Activated B cell treated with CpG ODN at 0.5 μM for 24 hours (primary cell): ENCODE results near the gene OR5AK2. TPM values are rescaled to one million over a fixed set of nuclear protein-coding genes. Genes with fewer than 3 reads are reported as not detected.

Source experiments
- ATAC-seq: fragments of 200-7000 bp; cut with Tn5 transposase; one replicate; pipeline ENCODE4 v1.10.0; 2021; ENCODE audit warnings: low read depth, mild to moderate bottlenecking, moderate library complexity
- CTCF ChIA-PET: fragments of 350-600 bp; sonication (Branson Sonifier 250); formaldehyde crosslinking; loops from one replicate; lab custom pipeline; 2021; ENCODE audit warnings: antibody characterized with exemption; lab: Charles Lee
- POLR2A ChIA-PET: fragments of 350-600 bp; sonication (Branson Sonifier 250); formaldehyde crosslinking; loops from one replicate; lab custom pipeline; 2021; ENCODE audit warnings: antibody characterized with exemption; lab: Charles Lee
- DNase-seq: peaks from one replicate; pipeline ENCODE4 v3.0.0; 2022
- H3K27ac Mint-ChIP-seq: one replicate; pipeline ENCODE4 v1.8.0; 2020; ENCODE audit warnings: mixed read lengths
- H3K27me3 Mint-ChIP-seq: one replicate; pipeline ENCODE4 v1.8.0; 2021; ENCODE audit warnings: mixed read lengths
- H3K36me3 Mint-ChIP-seq: one replicate; pipeline ENCODE4 v1.8.0; 2021; ENCODE audit warnings: low read depth, mixed read lengths
- H3K4me1 Mint-ChIP-seq: one replicate; pipeline ENCODE4 v1.8.0; 2021; ENCODE audit warnings: mixed read lengths
- H3K4me3 Mint-ChIP-seq: one replicate; pipeline ENCODE4 v1.8.0; 2020; ENCODE audit warnings: mild to moderate bottlenecking, mixed read lengths
- H3K9me3 Mint-ChIP-seq: one replicate; pipeline ENCODE4 v1.8.0; 2020; ENCODE audit warnings: mixed read lengths
- intact Hi-C: fragments of 100-400 bp; cut with micrococcal nuclease; formaldehyde crosslinking; loops from one replicate; pipeline ENCODE4 v1.15.1; 2024
- total RNA-seq: library from RNA; stranded (reverse); gene quantifications from 2 replicates; pipeline ENCODE4 v1.2.3, GENCODE V29; 2022
- TF ChIP-seq, protein P1 (sequence below): fragments of 200-600 bp; IDR thresholded peaks from one replicate; pipeline ENCODE4 v1.8.0; 2022; ENCODE audit warnings: antibody characterized with exemption, mild to moderate bottlenecking

Gene OR5AK2
- total RNA-seq, 1 donor from 2014 or later: not detected

DNA sequence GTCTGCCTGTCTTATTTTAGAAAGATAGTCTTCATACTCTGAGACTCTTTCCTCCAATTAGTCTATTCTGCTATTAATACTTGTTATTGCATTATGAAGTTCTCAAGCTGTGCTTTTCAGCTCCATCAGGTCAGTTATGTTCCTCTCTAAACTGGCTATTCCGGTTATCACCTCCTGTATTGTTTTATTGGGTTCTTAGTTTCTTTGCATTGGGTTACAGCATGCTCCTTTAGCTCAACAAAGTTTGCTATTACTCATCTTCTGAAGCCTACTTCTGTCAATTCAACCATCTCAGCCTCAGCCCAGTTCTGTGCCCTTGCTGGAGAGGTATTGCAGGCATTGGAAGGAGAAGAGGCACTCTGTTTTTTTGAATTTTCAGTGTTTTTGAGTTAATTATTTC, 21.0 kb upstream of the OR5AK2 start:
- no peak for DNase-seq
- TF ChIP-seq, protein P1, sequence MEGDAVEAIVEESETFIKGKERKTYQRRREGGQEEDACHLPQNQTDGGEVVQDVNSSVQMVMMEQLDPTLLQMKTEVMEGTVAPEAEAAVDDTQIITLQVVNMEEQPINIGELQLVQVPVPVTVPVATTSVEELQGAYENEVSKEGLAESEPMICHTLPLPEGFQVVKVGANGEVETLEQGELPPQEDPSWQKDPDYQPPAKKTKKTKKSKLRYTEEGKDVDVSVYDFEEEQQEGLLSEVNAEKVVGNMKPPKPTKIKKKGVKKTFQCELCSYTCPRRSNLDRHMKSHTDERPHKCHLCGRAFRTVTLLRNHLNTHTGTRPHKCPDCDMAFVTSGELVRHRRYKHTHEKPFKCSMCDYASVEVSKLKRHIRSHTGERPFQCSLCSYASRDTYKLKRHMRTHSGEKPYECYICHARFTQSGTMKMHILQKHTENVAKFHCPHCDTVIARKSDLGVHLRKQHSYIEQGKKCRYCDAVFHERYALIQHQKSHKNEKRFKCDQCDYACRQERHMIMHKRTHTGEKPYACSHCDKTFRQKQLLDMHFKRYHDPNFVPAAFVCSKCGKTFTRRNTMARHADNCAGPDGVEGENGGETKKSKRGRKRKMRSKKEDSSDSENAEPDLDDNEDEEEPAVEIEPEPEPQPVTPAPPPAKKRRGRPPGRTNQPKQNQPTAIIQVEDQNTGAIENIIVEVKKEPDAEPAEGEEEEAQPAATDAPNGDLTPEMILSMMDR: no peak
- no peak for ATAC-seq
- no peaks in the 10 kb centered on the region for H3K4me1 Mint-ChIP-seq
- ChIA-PET CTCF (no interaction called here), POLR2A (no interaction called here)
- no peaks in the 10 kb centered on the region for H3K36me3 Mint-ChIP-seq
- no peak overlapping the region for H3K4me3 Mint-ChIP-seq
- no peak overlapping the region for H3K27ac Mint-ChIP-seq
- intact Hi-C loops: no loop called here
- peaks cover 5% of the 10 kb centered on the region for H3K9me3 Mint-ChIP-seq
- no peaks in the 10 kb centered on the region for H3K27me3 Mint-ChIP-seq

DNA sequence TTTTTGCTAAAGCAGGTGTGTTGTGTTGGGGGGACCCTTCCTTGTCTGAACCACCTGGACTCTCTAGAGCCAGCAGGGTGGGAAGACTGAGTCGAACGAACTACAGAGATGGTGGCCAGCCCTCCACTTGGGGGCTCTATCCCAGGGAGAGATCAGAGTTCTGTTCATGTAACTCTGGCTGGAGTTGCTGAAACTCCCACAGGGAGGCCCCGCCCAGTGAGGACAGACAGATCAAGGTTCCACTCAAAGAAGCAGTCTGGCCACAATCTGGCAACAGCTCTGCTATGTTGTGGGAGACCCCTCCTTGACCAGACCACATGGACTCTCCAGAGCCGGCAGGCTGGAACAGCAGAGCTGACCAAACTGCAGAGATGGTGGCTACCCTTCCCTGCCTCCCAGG, 20.2 kb upstream of the OR5AK2 start:
- no peak for ATAC-seq
- ChIA-PET CTCF (no interaction called here), POLR2A (no interaction called here)
- H3K27ac Mint-ChIP-seq: no peak overlapping the region
- H3K27me3 Mint-ChIP-seq: no peaks in the 10 kb centered on the region
- TF ChIP-seq, protein P1: no peak
- no peaks in the 10 kb centered on the region for H3K4me1 Mint-ChIP-seq
- no peak for DNase-seq
- intact Hi-C loops: no loop called here
- H3K36me3 Mint-ChIP-seq: no peaks in the 10 kb centered on the region
- H3K4me3 Mint-ChIP-seq: no peak overlapping the region
- peaks cover 7% of the 10 kb centered on the region for H3K9me3 Mint-ChIP-seq

DNA sequence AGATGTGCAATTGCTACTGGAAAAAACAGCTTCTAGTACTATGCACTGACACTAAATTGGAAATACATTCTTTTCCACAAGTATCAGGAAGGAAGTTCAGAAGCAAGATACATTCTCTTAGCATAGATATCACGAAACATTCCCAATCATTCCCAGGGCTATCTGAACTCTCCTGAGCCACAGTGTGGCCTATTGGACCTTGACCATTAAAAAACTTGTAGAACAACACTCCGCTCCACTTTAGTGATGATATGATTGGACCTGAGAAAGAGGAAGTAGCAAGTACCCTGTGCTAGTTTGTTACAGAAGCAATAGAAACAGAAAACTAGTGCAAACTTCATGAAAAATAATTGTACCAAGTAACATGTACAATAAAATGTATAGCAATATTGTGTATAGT, 11.4 kb upstream of the OR5AK2 start:
- no peaks in the 10 kb centered on the region for H3K27me3 Mint-ChIP-seq
- no peaks in the 10 kb centered on the region for H3K36me3 Mint-ChIP-seq
- ChIA-PET POLR2A (no interaction called here), CTCF (no interaction called here)
- intact Hi-C loops: no loop called here
- TF ChIP-seq, protein P1: no peak
- no peak for ATAC-seq
- no peak overlapping the region for H3K4me3 Mint-ChIP-seq
- H3K27ac Mint-ChIP-seq: no peak overlapping the region
- H3K4me1 Mint-ChIP-seq: no peaks in the 10 kb centered on the region
- H3K9me3 Mint-ChIP-seq: peaks cover 6% of the 10 kb centered on the region
- no peak for DNase-seq

DNA sequence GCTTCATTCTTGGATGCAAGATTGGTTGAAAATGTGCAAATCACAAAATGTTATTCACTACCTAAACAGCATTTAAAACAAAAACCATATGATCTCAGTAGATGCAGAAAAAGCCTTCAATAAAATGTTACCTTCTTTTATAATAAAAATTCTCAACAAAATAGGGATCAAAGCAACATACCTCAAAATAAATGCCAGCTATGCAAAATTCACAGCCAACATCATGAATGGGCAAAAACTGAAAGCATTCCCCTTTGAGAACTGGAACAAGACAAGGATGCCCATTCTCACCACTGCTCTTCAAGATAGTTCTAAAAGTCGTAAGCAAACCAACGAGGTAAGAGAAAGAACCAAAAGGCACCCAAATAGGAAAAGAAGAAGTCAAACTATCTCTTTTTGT, 2.0 kb downstream of the OR5AK2 start:
- H3K27me3 Mint-ChIP-seq: no peaks in the 10 kb centered on the region
- H3K4me3 Mint-ChIP-seq: no peak overlapping the region
- ATAC-seq (no peak), DNase-seq (no peak)
- POLR2A ChIA-PET: no interaction called here
- intact Hi-C loops: no loop called here
- H3K4me1 Mint-ChIP-seq: no peaks in the 10 kb centered on the region
- H3K27ac Mint-ChIP-seq: no peak overlapping the region
- no peaks in the 10 kb centered on the region for H3K36me3 Mint-ChIP-seq
- TF ChIP-seq, protein P1: no peak
- peaks cover 30% of the 10 kb centered on the region for H3K9me3 Mint-ChIP-seq
- CTCF ChIA-PET: no interaction called here

DNA sequence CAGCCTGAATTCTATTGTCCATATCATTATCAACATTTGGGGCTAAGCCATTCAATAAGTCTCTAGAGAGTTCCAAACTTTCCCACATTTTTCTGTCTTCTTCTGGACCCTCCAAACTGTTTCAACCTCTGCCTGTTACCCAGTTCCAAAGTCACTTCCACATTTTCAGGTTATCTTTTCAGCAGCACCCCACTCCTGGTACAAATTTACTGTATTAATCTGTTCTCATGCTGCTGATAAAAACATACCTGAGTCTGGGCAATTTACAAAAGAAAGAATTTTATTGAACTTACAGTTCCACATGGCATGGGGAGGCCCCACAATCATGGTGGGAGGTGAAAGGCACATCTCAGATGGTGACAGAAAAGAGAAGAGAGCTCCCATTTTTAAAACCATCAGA, 5.8 kb downstream of the OR5AK2 start:
- H3K36me3 Mint-ChIP-seq: no peaks in the 10 kb centered on the region
- no peak for DNase-seq
- TF ChIP-seq, protein P1: no peak
- no peaks in the 10 kb centered on the region for H3K27me3 Mint-ChIP-seq
- peaks cover 34% of the 10 kb centered on the region for H3K9me3 Mint-ChIP-seq
- intact Hi-C loops: no loop called here
- H3K4me1 Mint-ChIP-seq: no peaks in the 10 kb centered on the region
- no peak overlapping the region for H3K4me3 Mint-ChIP-seq
- ChIA-PET CTCF (no interaction called here), POLR2A (no interaction called here)
- no peak overlapping the region for H3K27ac Mint-ChIP-seq
- ATAC-seq: no peak
